Upper lobe of left lung (tissue), 6 donors: Measurements from ENCODE around the gene PEX26. TPM values are rescaled to one million over a fixed set of nuclear protein-coding genes. Genes with fewer than 3 reads are reported as not detected.

ENCODE experiments used
- ATAC-seq, 2 donors: fragments of 200-7000 bp; cut with Tn5 transposase; one replicate each; pipeline ENCODE4 v1.9.1; 2022; ENCODE audit warnings: mild to moderate bottlenecking in 2 of 2, moderate library complexity in 2 of 2; ENCODE audit not compliant: low FRiP score in 2 of 2
- DNase-seq, 2 donors: peaks; one replicate each; pipeline ENCODE4 v3.0.0-alpha.2; 2019 to 2020
- H3K27ac ChIP-seq, 4 donors: fragments of 200-600 bp; sonication (generic); one replicate each; pipeline ENCODE4 v1.5.1; 2016 to 2019
- H3K27me3 ChIP-seq, 4 donors: fragments of 200-600 bp; sonication (generic); one replicate each; pipeline ENCODE4 v1.5.1; 2017 to 2019
- H3K36me3 ChIP-seq, 4 donors: fragments of 200-600 bp; sonication (generic); one replicate each; pipeline ENCODE4 v1.5.1; 2016 to 2019
- H3K4me1 ChIP-seq, 4 donors: fragments of 200-600 bp; sonication (generic); one replicate each; pipeline ENCODE4 v1.5.1; 2018 to 2019
- H3K4me3 ChIP-seq, 4 donors: fragments of 200-600 bp; sonication (generic); one replicate each; pipeline ENCODE4 v1.5.1; 2017 to 2019; ENCODE audit warnings: mild to moderate bottlenecking in 2 of 4, moderate library complexity in 1 of 4
- H3K9me3 ChIP-seq, 4 donors: fragments of 200-600 bp; sonication (generic); one replicate each; pipeline ENCODE4 v1.5.1; 2018 to 2019
- CTCF ChIP-seq, 6 experiments: fragments of 450-650 bp in 4 of 6; fragments of 200-600 bp in 2 of 6; sonication (generic) in 2 of 6; IDR thresholded peaks; one replicate each; pipeline ENCODE4 v1.5.1; 2016 to 2019; ENCODE audit warnings: antibody characterized with exemption in 6 of 6
- EP300 ChIP-seq, 4 donors: sonication (generic); formaldehyde crosslinking; IDR thresholded peaks; one replicate each; pipeline ENCODE4 v1.5.1; 2017; ENCODE audit warnings: antibody characterized with exemption in 4 of 4, control low read depth in 2 of 4
- POLR2A ChIP-seq, 4 donors: fragments of 450-650 bp; IDR thresholded peaks; one replicate each; pipeline ENCODE4 v1.5.1; 2016 to 2017; ENCODE audit warnings: antibody characterized with exemption in 4 of 4, mild to moderate bottlenecking in 2 of 4
- POLR2AphosphoS5 ChIP-seq, 2 donors: sonication (generic); formaldehyde crosslinking; IDR thresholded peaks; one replicate each; pipeline ENCODE4 v1.5.1; 2017; ENCODE audit warnings: antibody characterized with exemption in 2 of 2
- WGBS, 2 donors: methylation state at CpG; one replicate each; pipeline ENCODE4 v1.1.5; 2017 to 2018; 5-methylcytosine and 5-hydroxymethylcytosine counted together
- total RNA-seq, 6 donors: library from RNA; depleted of rRNA in 4 of 6; stranded (reverse); fragments of >200 nt in 4 of 6; gene quantifications; one replicate each; pipeline versions ENCODE4 v1.1.0 to v1.2.1, GENCODE V29; 2016 to 2021
- donor health status: DM: no; HTN: no; CAD: no; lungs with moderate emphysema.
- donor health status: DM: no; HTN: yes; CAD: no; lungs with severe emphysema.

PEX26 gene
- total RNA-seq = 10 to 100 TPM; 17.2 to 42.1 (median 32.9) TPM

- ATAC-seq = peak; percentile 98 to 99
- WGBS, 2 donors = 0 to 1% methylated on average over 29 to 35 of the region's 50 CpGs
Observed at GRCh38 chr22:18077639-18078328, at the start of gene PEX26. Gene PEX26, plus strand, starts transcription at chr22:18077990. Its CDS starts 387 bp downstream, at chr22:18078377.

DNA sequence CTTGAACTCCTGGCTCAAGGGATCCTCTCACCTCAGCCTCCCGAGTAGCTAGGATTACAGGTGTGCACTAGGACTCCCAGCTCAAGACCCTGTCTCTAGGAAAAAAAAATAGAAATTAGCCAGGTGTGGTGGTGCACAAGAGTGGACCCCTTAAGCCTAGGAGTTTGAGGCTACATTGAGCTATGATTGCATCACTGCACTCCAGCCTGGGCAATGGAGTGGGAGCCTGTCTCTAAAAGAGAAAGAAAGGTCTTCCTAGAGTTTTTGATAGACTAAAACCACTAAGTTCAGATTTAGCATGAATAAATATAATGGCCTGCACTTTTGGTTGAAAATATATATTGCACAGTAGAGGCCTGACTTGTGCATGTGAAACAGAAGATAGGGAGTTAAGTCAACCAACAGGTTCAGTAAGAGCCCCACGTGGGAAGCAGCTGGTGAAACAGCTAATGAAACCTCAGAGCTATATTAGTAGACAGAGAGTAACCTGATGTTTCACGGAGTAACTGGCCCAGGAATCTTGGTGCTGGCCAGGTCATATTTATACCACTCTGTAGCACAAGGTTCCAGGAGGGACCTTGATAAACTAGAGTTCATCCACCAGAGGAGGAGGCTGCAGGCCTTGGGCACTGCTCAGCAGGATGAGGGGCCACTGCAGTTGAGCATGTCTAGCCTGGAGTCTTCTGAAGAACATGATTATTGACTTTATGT lies 48.8 kb upstream of the PEX26 start:
- no peaks in the 10 kb centered on the region for H3K9me3 ChIP-seq
- no peak for ATAC-seq
- peaks cover 5 to 12% (median 8%) of the 10 kb centered on the region in 4 donors for H3K4me1 ChIP-seq
- TF ChIP-seq EP300 (IDR thresholded peaks at IDR 0.05) (no peak), POLR2AphosphoS5 (IDR thresholded peaks at IDR 0.05) (no peak), CTCF (IDR thresholded peaks at IDR 0.05) (no peak), POLR2A (IDR thresholded peaks at IDR 0.05) (no peak)
- H3K27me3 ChIP-seq = peaks cover 0 to 7% (median 3%) of the 10 kb centered on the region in 4 donors
- DNase-seq = no peak
- 46 to 70% methylated on average over 3 of the region's 3 CpGs for WGBS, 2 donors
- no peaks in the 10 kb centered on the region for H3K36me3 ChIP-seq
- no peak overlapping the region for H3K4me3 ChIP-seq
- H3K27ac ChIP-seq = no peak overlapping the region

More at GRCh38 chr22:18077639-18078328, at the start of gene PEX26:
- DNase-seq = peak; percentile 97 to 98
- H3K9me3 ChIP-seq = no peaks in the 10 kb centered on the region
- H3K27me3 ChIP-seq = no peaks in the 10 kb centered on the region
- peaks cover 0 to 33% (median 13%) of the 10 kb centered on the region in 4 donors for H3K36me3 ChIP-seq
- peak within 1 kb of the TSS; percentile 72 to 79 (median 74) for H3K4me3 ChIP-seq
- peak in 2 of 4 donors; percentile 56 to 73 for TF ChIP-seq POLR2A (IDR thresholded peaks at IDR 0.05)
- peak; percentile 68 to 88 for TF ChIP-seq POLR2AphosphoS5 (IDR thresholded peaks at IDR 0.05)
- TF ChIP-seq EP300 (IDR thresholded peaks at IDR 0.05) = no peak
- TF ChIP-seq CTCF (IDR thresholded peaks at IDR 0.05) = peak in 1 of 6 experiments; percentile 5
- H3K27ac ChIP-seq = peak within 1 kb of the TSS; percentile 60 to 87 (median 84)
- peaks cover 22 to 31% (median 27%) of the 10 kb centered on the region in 4 donors for H3K4me1 ChIP-seq

- TF ChIP-seq EP300 (IDR thresholded peaks at IDR 0.05) (no peak), POLR2AphosphoS5 (IDR thresholded peaks at IDR 0.05) (no peak), POLR2A (IDR thresholded peaks at IDR 0.05) (no peak), CTCF (IDR thresholded peaks at IDR 0.05) (no peak)
- ATAC-seq = no peak
- no peak for DNase-seq
- H3K4me1 ChIP-seq = peaks cover 0 to 4% (median under 1%) of the 10 kb centered on the region in 4 donors
- no peaks in the 10 kb centered on the region for H3K36me3 ChIP-seq
- peaks cover 0 to 6% (median 0%) of the 10 kb centered on the region in 4 donors for H3K27me3 ChIP-seq
- H3K4me3 ChIP-seq = no peak overlapping the region
- H3K27ac ChIP-seq = no peak overlapping the region
- 86 to 88% methylated on average over 2 of the region's 2 CpGs for WGBS, 2 donors
- H3K9me3 ChIP-seq = no peaks in the 10 kb centered on the region
Observed at GRCh38 chr22:18029686-18030267, 48.0 kb upstream of the PEX26 start.

DNA sequence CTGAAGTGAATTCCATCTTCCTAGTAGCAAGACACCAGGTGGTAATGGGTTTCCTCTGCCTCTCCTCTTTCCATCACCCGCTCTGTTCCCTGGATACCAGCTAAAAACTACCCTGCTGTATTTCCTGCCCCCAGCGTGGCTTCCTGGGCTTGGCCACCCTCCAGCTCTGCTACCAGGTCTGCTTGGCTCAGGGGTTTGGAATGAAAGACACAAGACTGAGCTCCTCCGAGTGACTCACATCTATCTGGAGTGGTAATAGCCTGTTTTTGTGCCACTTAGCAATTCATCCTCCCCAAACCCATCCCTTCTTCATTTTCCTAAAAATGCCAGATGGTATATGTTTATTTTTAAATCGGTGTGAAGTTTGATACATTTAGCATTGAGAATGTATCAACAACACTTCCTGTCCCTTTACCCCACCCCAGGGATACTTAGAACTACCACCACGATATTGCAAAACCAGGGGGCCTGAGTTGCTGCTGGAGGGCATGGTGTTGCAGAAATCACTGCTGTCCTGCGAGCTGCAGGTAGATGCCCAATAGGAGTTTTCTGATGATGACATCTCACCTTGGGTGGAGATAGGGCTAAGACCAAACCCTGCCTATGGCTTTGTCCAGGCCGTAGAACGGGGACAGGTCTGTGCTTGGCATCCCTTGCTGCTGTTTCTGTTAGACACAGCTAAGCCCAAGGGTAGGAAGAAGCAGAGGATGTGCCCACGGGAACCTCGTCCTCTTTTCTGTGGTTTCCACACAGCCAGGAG lies 45.9 kb upstream of the PEX26 start:
- Histone ChIP-seq H3K4me3 (no peak overlapping the region), H3K36me3 (no peaks in the 10 kb centered on the region), H3K27ac (no peak overlapping the region), H3K4me1 (peaks cover 0 to 4% (median 0%) of the 10 kb centered on the region in 4 donors), H3K9me3 (no peaks in the 10 kb centered on the region), H3K27me3 (no peaks in the 10 kb centered on the region)
- DNase-seq (no peak), ATAC-seq (peak in 1 of 2 donors; percentile 7)
- WGBS, 2 donors = 65 to 77% methylated on average over 6 to 10 of the region's 10 CpGs
- no peak for TF ChIP-seq POLR2A (IDR thresholded peaks at IDR 0.05)
- TF ChIP-seq EP300 (IDR thresholded peaks at IDR 0.05) = no peak
- TF ChIP-seq POLR2AphosphoS5 (IDR thresholded peaks at IDR 0.05) = no peak
